GM21717 (cell line): ENCODE measurements around the gene SPPL2C.

Experiments
- ATAC-seq: cut with Tn5 transposase; IDR thresholded peaks from one replicate; pipeline ENCODE4 v1.9.1; 2021; ENCODE audit warnings: mild to moderate bottlenecking, moderate library complexity; ENCODE audit not compliant: unreplicated experiment

Gene SPPL2C

GRCh38 chr17:45828582-45829133, 16.0 kb upstream of the SPPL2C start:
- ATAC-seq: no peak

DNA sequence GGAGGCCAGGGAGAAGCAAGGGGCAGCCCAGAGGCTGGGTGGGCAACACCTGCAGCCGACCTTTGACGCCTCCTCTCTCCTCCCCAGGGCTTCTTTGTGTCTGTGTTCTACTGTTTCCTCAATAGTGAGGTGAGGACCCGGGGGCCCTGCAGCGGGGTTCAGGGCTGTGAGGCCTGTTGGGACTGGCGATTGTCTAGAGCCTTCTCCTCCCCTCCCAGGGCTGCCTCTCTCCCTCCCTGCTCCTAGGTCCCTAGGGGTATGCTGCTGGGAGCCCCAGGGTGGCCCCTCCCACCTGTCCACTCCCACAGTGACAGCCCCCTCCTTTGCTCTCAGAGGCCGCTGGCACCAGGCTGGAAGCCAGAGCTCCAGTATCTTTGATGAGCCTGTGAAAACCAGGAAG, 10.8 kb upstream of the SPPL2C start:
- no peak for ATAC-seq

- ATAC-seq: no peak
Measured at GRCh38 chr17:45834471-45835396, 9.9 kb upstream of the SPPL2C start.

DNA sequence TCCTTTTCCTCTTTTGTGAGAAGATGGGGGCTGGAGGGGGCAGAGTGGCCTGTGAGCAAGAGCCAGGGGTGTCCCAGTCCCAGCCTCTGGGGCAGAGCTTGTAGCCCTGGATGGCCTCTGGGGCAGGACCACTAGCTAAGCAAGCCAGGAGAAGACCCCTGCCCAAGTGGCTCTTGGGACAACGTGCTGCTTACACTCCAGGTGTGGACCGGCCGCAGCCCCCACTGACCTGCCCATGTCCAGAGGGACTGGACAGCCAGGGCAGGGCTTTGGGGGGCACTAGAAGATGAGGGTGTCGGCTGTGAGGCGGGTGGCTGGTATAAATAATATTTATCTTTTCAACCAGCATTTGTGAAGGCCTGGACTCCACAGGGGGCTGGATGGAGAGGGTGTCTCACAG, 9.2 kb upstream of the SPPL2C start:
- no peak for ATAC-seq

- no peak for ATAC-seq
Measured at GRCh38 chr17:45836047-45837044, 8.3 kb upstream of the SPPL2C start.

DNA sequence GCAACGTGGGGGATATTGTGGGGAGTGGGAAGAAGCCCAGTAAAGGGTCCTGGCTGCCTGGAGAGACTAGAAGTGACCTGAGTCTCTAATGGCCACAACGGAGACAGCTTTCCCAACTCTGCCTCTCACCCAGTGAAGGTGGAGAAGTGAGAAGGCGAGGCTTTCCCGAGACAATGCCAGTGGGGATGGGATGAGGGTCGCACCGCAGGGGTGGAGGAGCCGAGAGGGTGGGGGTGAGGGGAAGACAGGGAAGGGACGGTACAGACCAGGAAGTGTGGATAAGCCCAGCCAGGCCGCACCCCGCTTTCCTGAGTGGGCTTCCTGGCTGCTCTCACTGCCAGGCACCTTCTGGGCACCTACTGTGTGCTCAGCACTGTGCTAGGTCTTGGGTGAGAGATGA, 7.5 kb upstream of the SPPL2C start:
- ATAC-seq: no peak

DNA sequence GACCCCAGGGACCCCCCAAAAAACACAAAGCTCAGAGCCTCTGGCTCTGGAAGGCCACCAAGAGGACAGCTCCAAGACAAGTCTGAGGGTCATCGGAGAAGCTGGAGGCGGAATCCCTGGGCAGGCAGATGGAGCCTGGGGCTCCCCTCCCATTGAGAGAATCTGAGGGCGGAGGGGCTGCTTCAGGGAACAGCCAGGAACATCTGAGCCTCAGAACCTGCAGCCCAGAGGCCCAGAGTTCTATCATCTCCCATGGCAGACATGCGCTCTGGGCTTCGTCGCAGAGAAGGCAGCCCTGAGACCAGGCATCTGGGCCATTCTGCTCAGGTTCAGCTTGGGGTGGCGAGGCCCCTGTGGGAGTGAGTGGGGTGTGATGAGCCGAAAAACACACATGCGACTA, 7.1 kb upstream of the SPPL2C start:
- ATAC-seq: no peak

DNA sequence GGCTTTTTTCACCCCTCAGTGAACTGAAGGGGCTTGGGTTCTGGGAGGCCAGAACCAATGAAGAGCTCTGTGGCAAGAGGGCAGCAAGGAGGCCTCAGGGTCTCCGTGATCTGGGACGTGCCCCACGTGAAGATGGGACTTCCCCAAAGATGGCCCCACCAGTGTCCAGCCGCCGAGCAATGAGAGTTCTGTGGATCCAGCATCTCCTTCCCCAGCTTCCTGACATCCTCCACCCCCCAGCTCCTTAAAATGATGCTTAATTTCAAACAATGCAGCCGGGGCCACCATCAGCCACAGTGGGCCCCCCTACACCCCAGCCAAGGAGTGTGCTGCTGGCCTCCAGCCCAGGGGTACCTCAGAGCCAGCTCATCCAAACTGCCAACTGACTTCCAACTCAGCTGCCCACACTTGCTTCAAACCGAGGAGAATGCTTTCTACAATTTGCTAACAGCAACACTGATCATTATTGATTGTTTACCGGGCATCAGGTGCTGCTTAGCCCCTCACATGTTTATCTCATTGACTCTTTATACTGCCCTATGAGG, 5.9 kb upstream of the SPPL2C start:
- ATAC-seq: no peak

GRCh38 chr17:45839442-45839841, 5.2 kb upstream of the SPPL2C start:
- ATAC-seq: no peak

DNA sequence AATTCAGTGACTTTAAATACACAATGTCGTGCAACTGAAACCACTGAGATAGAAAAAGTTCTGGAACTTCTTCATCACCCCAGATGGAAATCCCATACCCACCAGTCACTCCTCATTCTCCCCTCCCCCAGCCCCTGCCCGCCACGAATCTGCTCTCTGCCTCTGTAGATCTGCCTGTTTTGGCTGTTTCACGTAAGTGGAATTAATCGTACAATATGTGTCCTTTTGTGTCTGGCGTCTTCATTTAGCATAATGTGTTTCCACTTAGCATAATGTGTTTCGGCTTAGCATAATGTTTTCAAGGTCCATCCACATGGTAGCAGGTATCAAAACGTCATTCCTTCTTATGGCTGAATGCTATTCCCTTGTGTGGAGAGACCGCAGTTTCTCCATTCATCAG, 3.5 kb upstream of the SPPL2C start:
- no peak for ATAC-seq

DNA sequence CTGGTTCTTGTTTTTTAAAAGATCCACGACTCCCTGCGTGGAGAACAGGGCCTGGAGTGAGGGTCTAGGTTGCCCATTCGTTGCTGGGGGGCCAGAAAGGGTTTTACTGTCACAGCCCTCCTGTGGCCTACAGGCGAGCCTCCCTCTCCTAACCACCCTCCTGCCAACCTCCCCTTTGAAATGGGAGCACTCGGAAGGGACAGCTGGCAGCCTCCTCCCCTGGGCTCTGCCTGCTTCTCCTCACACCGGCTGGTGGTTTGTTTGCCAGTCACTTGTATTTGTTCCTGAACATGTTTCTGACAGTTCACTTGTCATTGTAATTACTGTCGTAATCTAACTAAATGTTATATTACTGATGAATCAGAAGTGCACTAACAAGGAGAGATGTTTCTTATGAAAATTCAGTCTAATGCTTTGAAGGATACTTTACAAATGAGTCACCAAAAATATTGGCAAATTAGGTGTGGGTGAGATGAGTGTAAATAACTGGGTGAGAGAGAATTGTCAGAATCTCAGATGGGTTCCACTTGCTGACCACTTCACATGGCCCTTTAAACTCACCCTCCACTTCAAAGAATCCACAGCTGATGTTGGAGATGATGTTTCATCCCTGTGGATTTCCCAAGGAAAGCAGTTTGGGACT, 2.7 kb upstream of the SPPL2C start:
- ATAC-seq: no peak

DNA sequence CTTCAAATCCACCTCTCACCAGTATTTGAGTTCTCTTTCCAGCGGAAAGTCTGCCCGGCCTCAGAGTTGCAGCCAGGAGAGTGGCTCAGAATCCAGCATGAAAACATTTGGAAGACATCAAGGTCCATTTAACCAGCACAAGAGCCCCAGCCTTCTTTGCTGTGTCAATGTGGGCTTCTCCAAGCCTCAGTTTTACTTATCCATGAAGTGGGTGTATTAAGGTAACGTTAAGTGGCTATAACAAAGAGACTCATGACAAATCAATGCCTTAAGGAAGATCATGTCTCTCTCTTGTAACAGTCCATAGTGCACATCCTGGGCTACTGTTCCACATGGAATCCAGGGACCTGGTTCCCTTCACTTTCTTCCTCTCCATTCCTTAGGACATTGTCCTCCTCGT, 959 bp upstream of the SPPL2C start:
- ATAC-seq: no peak

DNA sequence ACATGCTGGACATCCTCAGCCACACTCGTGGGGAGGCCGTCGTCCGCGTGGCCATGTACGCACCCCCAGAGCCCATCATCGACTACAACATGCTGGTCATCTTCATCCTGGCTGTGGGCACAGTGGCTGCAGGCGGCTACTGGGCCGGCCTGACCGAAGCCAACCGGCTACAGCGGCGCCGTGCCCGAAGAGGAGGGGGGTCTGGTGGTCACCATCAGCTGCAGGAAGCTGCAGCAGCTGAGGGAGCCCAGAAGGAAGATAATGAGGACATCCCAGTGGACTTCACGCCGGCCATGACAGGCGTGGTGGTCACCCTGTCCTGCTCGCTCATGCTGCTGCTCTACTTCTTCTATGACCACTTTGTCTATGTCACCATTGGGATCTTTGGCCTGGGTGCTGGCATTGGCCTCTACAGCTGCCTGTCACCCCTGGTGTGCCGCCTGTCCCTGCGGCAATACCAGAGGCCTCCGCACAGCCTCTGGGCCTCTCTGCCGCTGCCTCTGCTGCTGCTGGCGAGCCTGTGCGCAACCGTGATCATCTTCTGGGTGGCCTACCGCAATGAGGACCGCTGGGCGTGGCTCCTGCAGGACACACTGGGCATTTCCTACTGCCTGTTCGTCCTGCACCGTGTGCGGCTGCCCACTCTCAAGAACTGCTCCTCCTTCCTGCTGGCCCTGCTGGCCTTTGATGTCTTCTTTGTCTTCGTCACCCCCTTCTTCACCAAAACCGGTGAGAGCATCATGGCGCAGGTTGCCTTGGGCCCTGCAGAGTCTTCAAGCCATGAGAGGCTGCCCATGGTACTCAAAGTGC, 900 bp downstream of the SPPL2C start:
- no peak for ATAC-seq

- no peak for ATAC-seq
Measured at GRCh38 chr17:45846223-45846622, 1.5 kb downstream of the SPPL2C start.

GRCh38 chr17:45846646-45847045, 2.0 kb downstream of the SPPL2C start:
- no peak for ATAC-seq

- ATAC-seq: no peak
Measured at GRCh38 chr17:45847101-45847500, 2.4 kb downstream of the SPPL2C start.

- no peak for ATAC-seq
Measured at GRCh38 chr17:45847747-45848146, 3.1 kb downstream of the SPPL2C start.

- no peak for ATAC-seq
Measured at GRCh38 chr17:45848405-45848804, 3.7 kb downstream of the SPPL2C start.

- ATAC-seq: no peak
Measured at GRCh38 chr17:45848868-45849535, 4.3 kb downstream of the SPPL2C start.
